Thoracic aorta (tissue), 2 donors: Measurements from ENCODE around the gene FOXJ1. TPM values are rescaled to one million over a fixed set of nuclear protein-coding genes. Genes with fewer than 3 reads are reported as not detected.

Experiments used
- ATAC-seq: fragments of 150-250 bp; one replicate; pipeline ENCODE4 v1.8.0; 2017; ENCODE audit warnings: low read depth; ENCODE audit not compliant: insufficient number of reproducible peaks, low FRiP score
- DNase-seq: peaks from one replicate; pipeline ENCODE4 v3.0.0-alpha.2; 2020; ENCODE audit warnings: low spot score
- H3K27ac ChIP-seq, 2 donors: fragments of 200-600 bp; sonication (generic); 1 replicate in 1 of 2; 2 replicates in 1 of 2; pipeline ENCODE4 v1.5.1; 2016; ENCODE audit warnings: mild to moderate bottlenecking in 2 of 2, moderate library complexity in 2 of 2
- H3K27me3 ChIP-seq: fragments of 200-600 bp; sonication (generic); replicated peaks from 2 replicates; pipeline ENCODE4 v1.6.0; 2016; ENCODE audit warnings: mild to moderate bottlenecking; ENCODE audit not compliant: insufficient read depth
- H3K36me3 ChIP-seq: fragments of 200-600 bp; sonication (generic); one replicate; pipeline ENCODE4 v1.5.1; 2016
- H3K4me1 ChIP-seq, 2 donors: fragments of 200-600 bp; sonication (generic); 1 replicate in 1 of 2; 2 replicates in 1 of 2; pipeline versions ENCODE4 v1.5.1 to v1.6.0; 2016; ENCODE audit warnings: low read depth in 2 of 2, mild to moderate bottlenecking in 1 of 2; ENCODE audit not compliant: control insufficient read depth in 1 of 2
- H3K4me3 ChIP-seq: fragments of 200-600 bp; sonication (generic); 2 replicates; pipeline ENCODE4 v1.5.1; 2016; ENCODE audit warnings: mild to moderate bottlenecking
- H3K9me3 ChIP-seq: fragments of 200-600 bp; sonication (generic); 2 replicates; pipeline ENCODE4 v1.5.1; 2016
- CTCF ChIP-seq: fragments of 200-600 bp; sonication (generic); IDR thresholded peaks from one replicate; pipeline ENCODE4 v1.5.1; 2019; ENCODE audit warnings: antibody characterized with exemption
- total RNA-seq, 2 donors: library from RNA; depleted of rRNA; stranded (reverse); fragments of >200 nt; gene quantifications; one replicate each; pipeline versions ENCODE4 v1.1.0 to v1.2.3, GENCODE V29; 2016

FOXJ1 gene
- total RNA-seq, 2 donors from 2014 or later = not detected

- Histone ChIP-seq H3K27me3 (no peaks in the 10 kb centered on the region), H3K4me1 (peaks cover 12 to 20% of the 10 kb centered on the region in 2 donors), H3K27ac (peak overlapping the region; percentile 63 to 81), H3K36me3 (peaks cover 24% of the 10 kb centered on the region), H3K4me3 (peak overlapping the region; percentile 95), H3K9me3 (no peaks in the 10 kb centered on the region)
- DNase-seq (no peak), ATAC-seq (no peak)
- no peak for TF ChIP-seq CTCF
These were observed 38.1 kb downstream of the FOXJ1 start for GRCh38 chr17:76102944-76103273.

GRCh38 chr17:76097716-76098295, 43.2 kb downstream of the FOXJ1 start:
- Histone ChIP-seq H3K4me3 (no peak overlapping the region), H3K27me3 (no peaks in the 10 kb centered on the region), H3K27ac (no peak overlapping the region), H3K4me1 (peaks cover 10 to 17% of the 10 kb centered on the region in 2 donors), H3K9me3 (no peaks in the 10 kb centered on the region), H3K36me3 (peaks cover 54% of the 10 kb centered on the region)
- no peak for ATAC-seq
- DNase-seq = no peak
- TF ChIP-seq CTCF = no peak

- DNase-seq = no peak
- no peak overlapping the region for H3K4me3 ChIP-seq
- no peak for ATAC-seq
- H3K9me3 ChIP-seq = no peaks in the 10 kb centered on the region
- H3K4me1 ChIP-seq = no peaks in the 10 kb centered on the region
- no peak overlapping the region for H3K27ac ChIP-seq
- peaks cover 47% of the 10 kb centered on the region for H3K36me3 ChIP-seq
- no peak for TF ChIP-seq CTCF
- no peaks in the 10 kb centered on the region for H3K27me3 ChIP-seq
These were observed 45.1 kb downstream of the FOXJ1 start for GRCh38 chr17:76095943-76096342.

GRCh38 chr17:76094046-76094445, 47.0 kb downstream of the FOXJ1 start:
- Histone ChIP-seq H3K4me1 (no peaks in the 10 kb centered on the region), H3K9me3 (no peaks in the 10 kb centered on the region), H3K4me3 (no peak overlapping the region), H3K27ac (no peak overlapping the region), H3K36me3 (peaks cover 58% of the 10 kb centered on the region), H3K27me3 (no peaks in the 10 kb centered on the region)
- TF ChIP-seq CTCF = no peak
- DNase-seq (no peak), ATAC-seq (no peak)

- H3K27me3 ChIP-seq = no peaks in the 10 kb centered on the region
- no peak overlapping the region for H3K4me3 ChIP-seq
- DNase-seq (no peak), ATAC-seq (no peak)
- H3K4me1 ChIP-seq = no peaks in the 10 kb centered on the region
- H3K36me3 ChIP-seq = peaks cover 64% of the 10 kb centered on the region
- no peaks in the 10 kb centered on the region for H3K9me3 ChIP-seq
- TF ChIP-seq CTCF = no peak
- no peak overlapping the region for H3K27ac ChIP-seq
These were observed 48.3 kb downstream of the FOXJ1 start for GRCh38 chr17:76092526-76093413.
